Mesodermal cell (in vitro differentiated cells): ENCODE results near the gene ARHGEF4.
A peak's percentile ranks its signal among the peaks of the same experiment; 100 is the strongest.

Experiments
- H3K27ac ChIP-seq: 2 replicates; pipeline ENCODE4 v1.7.0; 2013; ENCODE audit warnings: mild to moderate bottlenecking, low read depth, low read length, moderate library complexity; ENCODE audit not compliant: severe bottlenecking
- H3K36me3 ChIP-seq: 2 replicates; pipeline ENCODE4 v1.7.1; 2013; ENCODE audit warnings: mild to moderate bottlenecking, low read length, moderate library complexity; ENCODE audit not compliant: control insufficient read depth, insufficient read depth
- H3K4me1 ChIP-seq: one replicate; pipeline ENCODE4 v1.7.1; 2013; ENCODE audit warnings: mild to moderate bottlenecking, low read length; ENCODE audit not compliant: insufficient read depth, control insufficient read depth, poor library complexity, severe bottlenecking
- H3K4me3 ChIP-seq: 2 replicates; pipeline ENCODE4 v1.7.0; 2013; ENCODE audit warnings: low read length, control low read depth, mild to moderate bottlenecking; ENCODE audit not compliant: insufficient read depth, poor library complexity, severe bottlenecking; ENCODE audit errors: extremely low read depth
- H3K9me3 ChIP-seq: 2 replicates; pipeline ENCODE4 v1.7.1; 2013; ENCODE audit warnings: mild to moderate bottlenecking, low read length, moderate library complexity; ENCODE audit not compliant: control insufficient read depth
- WGBS, 2 experiments: methylation state at CpG; one replicate each; pipeline ENCODE4 v1.1.5; 2013; ENCODE audit warnings: missing lambda C conversion rate in 2 of 2; ENCODE audit not compliant: insufficient coverage in 2 of 2; 5-methylcytosine and 5-hydroxymethylcytosine counted together

Gene ARHGEF4

DNA sequence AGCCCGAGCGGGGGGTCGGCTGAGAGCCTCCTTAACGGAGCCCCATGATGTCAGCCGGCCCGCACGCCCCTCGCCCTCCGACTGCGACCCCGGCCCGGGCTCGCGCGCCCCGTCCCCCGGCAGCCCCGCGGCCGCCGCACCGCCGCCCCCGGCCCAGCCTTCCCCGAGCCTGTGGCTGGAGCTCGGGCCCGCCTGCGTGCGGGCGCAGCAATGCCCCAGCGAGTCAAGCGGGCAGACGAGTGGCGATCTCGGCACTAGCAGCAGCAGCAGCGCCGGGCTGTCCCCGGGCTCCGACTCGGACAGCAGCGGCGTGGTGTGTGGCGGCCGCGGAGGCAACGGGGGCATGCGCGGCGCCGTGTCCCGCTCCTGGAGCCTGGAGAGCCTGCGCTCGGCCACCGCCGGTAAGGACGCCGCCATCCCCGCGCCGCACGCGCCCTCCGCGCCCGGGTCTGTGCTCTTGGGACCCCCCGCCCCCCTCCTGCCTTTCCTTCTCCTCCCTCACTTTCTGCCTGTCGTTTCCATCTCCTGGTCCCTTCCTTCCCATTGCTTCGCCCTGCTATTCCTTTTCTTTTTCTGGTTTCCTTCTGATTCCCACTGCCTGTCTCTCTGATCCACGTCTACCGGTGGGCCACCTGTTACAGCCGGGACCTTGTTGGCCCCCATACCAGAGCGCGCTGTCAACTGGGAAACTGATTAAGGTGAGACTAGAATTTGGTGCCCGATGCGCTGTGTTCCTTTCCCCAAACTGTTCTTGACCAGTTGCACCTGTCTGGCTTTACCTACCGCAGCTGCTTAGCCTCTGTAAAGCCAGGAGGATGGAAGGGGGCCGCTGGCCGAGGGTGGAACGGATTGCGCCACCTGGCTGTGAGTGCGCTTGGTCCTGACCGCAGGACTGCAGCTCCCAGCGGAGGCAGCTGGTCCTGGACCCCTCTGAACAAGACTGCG, 127.4 kb downstream of the ARHGEF4 start:
- Histone ChIP-seq H3K4me1 (peaks cover 20% of the 10 kb centered on the region), H3K4me3 (peak overlapping the region; percentile 25), H3K27ac (no peak overlapping the region), H3K36me3 (no peaks in the 10 kb centered on the region), H3K9me3 (no peaks in the 10 kb centered on the region)
- 1 to 3% methylated on average over 29 to 45 of the region's 84 CpGs for WGBS, 2 experiments

- Histone ChIP-seq H3K4me3 (no peak overlapping the region), H3K27ac (no peak overlapping the region), H3K4me1 (peaks cover 20% of the 10 kb centered on the region), H3K36me3 (no peaks in the 10 kb centered on the region), H3K9me3 (no peaks in the 10 kb centered on the region)
- WGBS, 2 experiments: 84 to 94% methylated on average over 3 of the region's 3 CpGs
Observed at GRCh38 chr2:130964931-130965330, 128.2 kb downstream of the ARHGEF4 start.

GRCh38 chr2:130966149-130966774, 129.5 kb downstream of the ARHGEF4 start:
- Histone ChIP-seq H3K9me3 (no peaks in the 10 kb centered on the region), H3K36me3 (no peaks in the 10 kb centered on the region), H3K4me3 (no peak overlapping the region), H3K4me1 (peaks cover 20% of the 10 kb centered on the region), H3K27ac (no peak overlapping the region)
- 47 to 56% methylated on average over 13 to 14 of the region's 15 CpGs for WGBS, 2 experiments

DNA sequence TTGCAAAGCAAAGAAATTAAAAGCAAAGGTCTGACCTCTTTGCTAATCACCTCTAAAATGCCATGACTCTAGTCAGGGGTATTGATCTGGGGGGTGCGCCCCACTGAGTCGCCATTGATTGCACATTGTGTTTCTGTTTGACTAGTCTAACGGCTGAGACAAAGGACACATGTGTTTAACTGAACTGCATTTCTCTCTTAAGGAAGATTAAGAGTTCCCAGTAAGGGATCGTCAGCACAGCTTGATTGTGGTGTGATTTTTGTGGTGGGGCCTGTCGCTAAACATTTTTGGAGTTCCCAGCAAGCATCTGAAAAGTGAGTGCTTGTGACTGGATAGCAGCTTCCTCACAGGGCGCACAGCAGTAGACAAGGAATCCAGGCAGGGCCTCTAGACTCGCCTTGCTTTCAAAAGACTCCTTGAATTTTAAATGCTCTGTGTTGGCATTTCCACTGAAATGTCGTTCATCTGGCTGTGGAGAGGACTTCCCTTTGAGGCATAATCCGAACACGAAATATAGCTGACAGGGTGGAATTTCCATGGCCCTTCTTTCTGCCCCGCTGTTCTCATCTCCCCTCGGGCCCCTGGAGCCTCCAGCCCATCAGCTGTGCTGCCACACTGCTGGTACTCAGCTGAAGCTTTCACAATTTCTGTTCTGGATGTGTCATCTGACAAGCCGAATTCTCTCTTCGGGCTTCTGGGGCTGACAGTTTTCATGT, 130.2 kb downstream of the ARHGEF4 start:
- Histone ChIP-seq H3K4me3 (no peak overlapping the region), H3K9me3 (no peaks in the 10 kb centered on the region), H3K27ac (no peak overlapping the region), H3K4me1 (peaks cover 20% of the 10 kb centered on the region), H3K36me3 (no peaks in the 10 kb centered on the region)
- 49 to 57% methylated on average over 13 to 14 of the region's 14 CpGs for WGBS, 2 experiments

DNA sequence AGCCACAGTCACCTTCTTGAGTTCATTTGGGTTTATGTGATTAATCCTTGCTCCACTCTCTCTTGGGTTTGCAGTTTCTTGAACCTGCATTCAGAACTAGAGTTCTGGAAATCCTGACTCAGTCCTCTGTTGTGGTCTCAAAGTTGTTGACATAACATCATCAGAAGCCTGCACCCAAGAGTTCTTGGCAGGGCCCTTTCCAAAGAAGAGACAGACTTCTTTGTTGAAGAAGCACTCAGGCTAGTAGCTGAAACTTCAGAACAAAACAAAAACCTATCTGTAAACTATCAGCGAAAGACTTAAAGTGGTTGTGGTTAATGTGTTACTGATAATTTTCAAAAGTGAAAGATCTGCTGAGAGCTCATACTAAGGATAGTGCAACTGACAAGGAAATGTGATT, 135.7 kb downstream of the ARHGEF4 start:
- WGBS, 2 experiments: no CpG with 5 or more reads among the region's 1 CpG
- peaks cover 2% of the 10 kb centered on the region for H3K9me3 ChIP-seq
- H3K36me3 ChIP-seq: no peaks in the 10 kb centered on the region
- H3K4me3 ChIP-seq: no peak overlapping the region
- peaks cover 3% of the 10 kb centered on the region for H3K4me1 ChIP-seq
- no peak overlapping the region for H3K27ac ChIP-seq

DNA sequence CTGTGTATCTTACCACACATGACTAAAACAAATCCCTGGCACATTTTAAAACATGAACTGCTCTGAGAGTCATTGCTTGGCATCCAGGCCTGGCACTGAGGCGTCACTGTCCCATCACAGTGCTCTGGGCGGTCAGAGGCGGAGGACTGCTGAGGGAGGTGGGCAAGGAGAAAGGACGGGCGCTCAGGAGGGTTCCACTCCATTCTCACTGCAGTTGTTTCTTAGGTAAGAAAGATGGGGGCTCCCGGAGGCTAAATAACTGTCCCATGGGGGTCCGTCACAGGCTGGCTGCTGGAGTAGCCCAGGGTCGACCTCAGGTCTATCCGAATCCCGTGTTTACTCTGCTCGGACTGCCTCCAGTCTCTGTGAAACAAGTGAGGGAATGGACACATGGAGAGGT, 139.0 kb downstream of the ARHGEF4 start:
- peaks cover 12% of the 10 kb centered on the region for H3K9me3 ChIP-seq
- WGBS, 2 experiments: 81 to 96% methylated on average over 9 to 11 of the region's 11 CpGs
- no peaks in the 10 kb centered on the region for H3K36me3 ChIP-seq
- H3K27ac ChIP-seq: no peak overlapping the region
- no peak overlapping the region for H3K4me3 ChIP-seq
- H3K4me1 ChIP-seq: peaks cover 3% of the 10 kb centered on the region

- 87 to 95% methylated on average over 9 to 10 of the region's 10 CpGs for WGBS, 2 experiments
- peaks cover 12% of the 10 kb centered on the region for H3K9me3 ChIP-seq
Observed at GRCh38 chr2:130976591-130977237, 140.0 kb downstream of the ARHGEF4 start.

DNA sequence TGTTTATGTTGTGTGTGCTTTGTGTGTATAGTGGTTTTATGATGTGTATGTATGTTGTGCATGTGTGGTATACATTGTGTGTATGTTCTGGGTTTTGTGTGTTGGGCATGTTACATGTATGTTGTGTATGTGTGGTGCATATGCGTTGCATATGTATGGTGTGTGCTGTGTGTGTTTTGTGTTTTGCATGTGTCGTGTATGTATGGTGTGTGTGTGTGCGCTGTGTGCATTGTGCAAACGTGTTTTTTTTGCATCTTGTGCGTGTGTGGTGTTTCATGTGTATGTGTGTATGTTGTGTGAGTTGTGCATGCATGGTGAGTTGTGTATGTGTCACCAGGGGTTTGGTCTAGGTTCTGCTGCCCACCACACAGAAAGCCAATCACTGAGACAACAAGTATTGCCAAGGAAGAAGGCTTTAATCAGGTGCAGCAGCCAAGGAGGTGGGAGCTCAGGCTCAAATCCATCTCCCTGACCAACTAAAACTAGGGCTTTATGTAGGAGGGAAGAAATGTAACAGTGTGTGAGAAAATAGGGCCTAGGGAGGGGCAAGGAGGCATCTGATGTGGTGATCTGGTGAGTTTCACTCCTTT, 140.8 kb downstream of the ARHGEF4 start:
- H3K27ac ChIP-seq: no peak overlapping the region
- WGBS, 2 experiments: 60 to 74% methylated on average over 1 to 3 of the region's 5 CpGs
- peaks cover 3% of the 10 kb centered on the region for H3K4me1 ChIP-seq
- H3K9me3 ChIP-seq: peaks cover 12% of the 10 kb centered on the region
- no peaks in the 10 kb centered on the region for H3K36me3 ChIP-seq
- no peak overlapping the region for H3K4me3 ChIP-seq

More at GRCh38 chr2:130976591-130977237, 140.0 kb downstream of the ARHGEF4 start:
- Histone ChIP-seq H3K4me1 (peaks cover 3% of the 10 kb centered on the region), H3K4me3 (no peak overlapping the region), H3K36me3 (no peaks in the 10 kb centered on the region), H3K27ac (no peak overlapping the region)

DNA sequence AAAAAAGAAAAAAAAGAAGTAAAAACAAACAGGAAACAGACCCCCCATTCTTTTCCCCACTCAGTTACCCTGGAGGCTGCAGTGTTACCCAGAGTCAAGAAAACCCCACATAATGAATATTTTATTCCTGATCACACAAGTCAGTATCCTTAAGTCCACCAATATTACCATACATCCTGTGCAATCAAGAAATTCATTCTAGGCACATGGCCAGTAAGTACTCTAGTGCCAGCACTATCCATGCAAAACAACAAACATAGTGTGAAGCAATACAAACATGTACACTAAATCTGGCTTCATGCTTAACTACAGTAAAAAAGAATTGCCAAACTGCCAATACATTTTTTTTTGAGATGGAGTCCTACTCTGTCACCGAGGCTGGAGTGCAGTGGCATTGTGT, 145.0 kb downstream of the ARHGEF4 start:
- peaks cover 12% of the 10 kb centered on the region for H3K9me3 ChIP-seq
- 82 to 88% methylated on average over 1 of the region's 1 CpG for WGBS, 2 experiments

GRCh38 chr2:130985206-130985780, 148.6 kb downstream of the ARHGEF4 start:
- 93 to 100% methylated on average over 1 to 4 of the region's 4 CpGs for WGBS, 2 experiments
- Histone ChIP-seq H3K4me3 (no peak overlapping the region), H3K9me3 (no peaks in the 10 kb centered on the region), H3K4me1 (no peaks in the 10 kb centered on the region), H3K36me3 (no peaks in the 10 kb centered on the region), H3K27ac (no peak overlapping the region)

More for the DNA sequence above, 145.0 kb downstream of the ARHGEF4 start:
- Histone ChIP-seq H3K4me3 (no peak overlapping the region), H3K4me1 (no peaks in the 10 kb centered on the region), H3K27ac (no peak overlapping the region), H3K36me3 (no peaks in the 10 kb centered on the region)
